ENCODE data around the gene B4GALT5. TPM values are rescaled to one million over a fixed set of nuclear protein-coding genes. Genes with fewer than 3 reads are reported as not detected.

The B4GALT5 gene
- total RNA-seq, 4 donors from 2014 or later = 4.2 to 10.3 (median 7.1) TPM

DNA sequence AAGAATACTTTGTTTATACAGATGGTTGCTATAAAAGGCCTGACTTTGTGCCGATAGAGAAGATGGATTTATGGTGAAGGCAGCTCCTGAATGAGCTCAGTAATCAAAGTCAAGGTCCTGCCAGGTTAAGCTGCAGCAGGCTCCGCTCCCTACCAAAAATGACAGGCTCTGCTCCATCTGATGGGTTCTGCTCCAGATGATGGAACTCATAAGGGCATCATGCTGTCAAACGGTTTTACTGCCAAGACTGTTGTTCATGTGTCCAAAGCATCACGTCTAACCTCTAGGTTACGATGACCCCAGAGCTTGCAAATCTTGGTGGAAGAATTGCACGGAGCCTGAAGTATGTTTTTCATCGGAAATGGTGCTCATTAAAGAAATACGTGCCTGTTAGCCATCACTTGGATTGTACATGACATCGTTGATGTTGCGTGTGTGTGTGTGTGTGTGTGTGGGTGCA is 126.5 kb downstream of the B4GALT5 start:
- H3K4me3 ChIP-seq (ENCODE audit: low read depth, poor library complexity, severe bottlenecking) = no peak overlapping the region
- TF ChIP-seq CTCF (IDR thresholded peaks at IDR 0.05) (no peak), POLR2A (IDR thresholded peaks at IDR 0.05) (no peak)
- intact Hi-C loops (cut with DNase I; ENCODE audit: low total_unique reads) = no loop called here
- no peak for DNase-seq (ENCODE audit: low spot score in 2 of 2)
- 53 to 55% methylated on average over 10 of the region's 10 CpGs for WGBS, 2 donors

DNA sequence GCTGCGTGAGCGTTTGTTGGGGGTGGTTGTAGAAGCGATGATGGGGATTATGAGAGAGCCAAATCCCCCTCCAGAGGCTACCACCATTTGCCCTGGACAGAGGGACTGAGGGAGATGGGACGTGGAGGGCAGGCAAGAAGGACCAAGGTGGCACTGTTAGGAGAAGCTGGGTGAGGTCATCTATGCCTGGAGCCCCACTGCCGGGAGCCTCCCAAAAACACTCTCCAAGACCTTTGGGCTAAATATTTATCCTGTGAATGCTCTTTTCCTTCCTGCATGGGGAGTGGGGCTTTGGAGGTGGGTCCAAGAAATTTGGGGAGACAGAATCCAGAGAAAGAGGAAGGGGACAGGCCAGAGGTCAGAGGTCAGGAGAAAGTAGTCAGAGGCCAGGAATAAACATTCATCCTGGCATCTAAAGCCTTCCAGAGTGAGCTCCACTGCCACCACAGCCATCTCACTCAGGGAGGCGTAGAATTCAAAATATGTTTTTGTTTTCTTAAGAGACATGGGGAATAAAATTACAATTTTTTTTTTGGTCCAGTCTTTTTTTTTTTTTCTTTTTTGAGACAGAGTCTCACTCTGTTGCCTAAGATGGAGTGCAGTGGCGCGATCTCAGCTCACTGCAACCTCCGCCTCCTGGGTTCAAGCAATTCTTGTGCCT is 128.0 kb downstream of the B4GALT5 start:
- WGBS, 2 donors = 67 to 79% methylated on average over 9 of the region's 9 CpGs
- intact Hi-C loops (cut with DNase I; ENCODE audit: low total_unique reads) = no loop called here

GRCh38 chr20:49584418-49585382 is 129.0 kb downstream of the B4GALT5 start:
- no peak overlapping the region for H3K4me3 ChIP-seq (ENCODE audit: low read depth, poor library complexity, severe bottlenecking)
- 52 to 56% methylated on average over 14 of the region's 14 CpGs for WGBS, 2 donors
- DNase-seq (ENCODE audit: low spot score in 2 of 2) = no peak
- intact Hi-C loops (cut with DNase I; ENCODE audit: low total_unique reads) = no loop called here
- TF ChIP-seq CTCF (IDR thresholded peaks at IDR 0.05) (no peak), POLR2A (IDR thresholded peaks at IDR 0.05) (no peak)

More for the DNA sequence above, 128.0 kb downstream of the B4GALT5 start:
- no peak overlapping the region for H3K4me3 ChIP-seq (ENCODE audit: low read depth, poor library complexity, severe bottlenecking)
- TF ChIP-seq CTCF (IDR thresholded peaks at IDR 0.05) (no peak), POLR2A (IDR thresholded peaks at IDR 0.05) (no peak)
- DNase-seq (ENCODE audit: low spot score in 2 of 2) = no peak

- intact Hi-C loops (cut with DNase I; ENCODE audit: low total_unique reads) = no loop called here
- TF ChIP-seq CTCF (IDR thresholded peaks at IDR 0.05) = peak in 1 of 3 donors; percentile 31
- no peak for TF ChIP-seq POLR2A (IDR thresholded peaks at IDR 0.05)
- DNase-seq (ENCODE audit: low spot score in 2 of 2) = peak; percentile 58 to 89
- WGBS, 2 donors = 51 to 54% methylated on average over 12 of the region's 12 CpGs
- H3K4me3 ChIP-seq (ENCODE audit: low read depth, poor library complexity, severe bottlenecking) = no peak overlapping the region
Observed at GRCh38 chr20:49583669-49584417, 129.8 kb downstream of the B4GALT5 start.

GRCh38 chr20:49583343-49583668 is 130.4 kb downstream of the B4GALT5 start:
- no peak overlapping the region for H3K4me3 ChIP-seq (ENCODE audit: low read depth, poor library complexity, severe bottlenecking)
- DNase-seq (ENCODE audit: low spot score in 2 of 2) = no peak
- intact Hi-C loops (cut with DNase I; ENCODE audit: low total_unique reads) = no loop called here
- no peak for TF ChIP-seq POLR2A (IDR thresholded peaks at IDR 0.05)
- no peak for TF ChIP-seq CTCF (IDR thresholded peaks at IDR 0.05)
- 80% methylated on average over 4 of the region's 4 CpGs for WGBS, 2 donors

Other genes starting within 250 kb of the B4GALT5 start
- 1 to 10 TPM in 1 of 4 donors, under 1 TPM in 3; 0.30 to 5.2 (median 0.81) TPM for gene KCNB1, start 231.2 kb downstream of the B4GALT5 start, total RNA-seq
- 10 to 100 TPM in 2 of 4 donors, 1 to 10 TPM in 2; 2.3 to 13.3 (median 9.1) TPM for gene PTGIS, start 145.7 kb downstream of the B4GALT5 start, total RNA-seq
- gene SLC9A8, start 99.0 kb upstream of the B4GALT5 start, total RNA-seq = 1 to 10 TPM; 4.8 to 8.1 (median 7.0) TPM
- gene SPATA2, start 201.7 kb upstream of the B4GALT5 start, total RNA-seq = 1 to 10 TPM; 5.3 to 8.2 (median 6.2) TPM
- 100 to 1,000 TPM in 2 of 4 donors, 10 to 100 TPM in 2; 48.7 to 166 (median 103) TPM for gene RNF114, start 222.5 kb upstream of the B4GALT5 start, total RNA-seq

Data from lower leg skin (tissue), 4 donors.